HG03378 (cell line): ENCODE results near the gene FNTB.

ENCODE experiments used
- ATAC-seq: cut with Tn5 transposase; IDR thresholded peaks from one replicate; pipeline ENCODE4 v1.9.1; 2021; ENCODE audit warnings: mild to moderate bottlenecking, moderate library complexity; ENCODE audit not compliant: unreplicated experiment

The FNTB gene

DNA sequence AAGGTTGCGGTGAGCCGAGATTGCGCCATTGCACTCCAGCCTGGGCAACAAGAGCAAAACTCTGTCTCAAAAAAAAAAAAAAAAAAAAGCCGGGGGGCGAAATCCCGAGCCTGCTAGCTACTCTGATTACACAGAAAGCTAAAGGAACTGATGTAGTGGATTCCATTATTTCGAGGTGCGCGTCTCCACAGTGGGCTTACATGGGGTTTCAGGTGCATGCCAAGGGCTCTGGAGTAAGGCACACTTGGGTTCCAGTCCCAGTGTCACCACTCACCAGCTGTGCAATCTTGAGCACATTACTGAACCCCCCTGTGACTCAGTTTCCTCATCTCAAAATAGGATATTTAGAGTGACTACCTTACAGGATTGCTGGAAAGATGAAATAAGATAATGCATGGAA is 12.9 kb upstream of the FNTB start:
- ATAC-seq: no peak

GRCh38 chr14:64974563-64974962 is 12.1 kb upstream of the FNTB start:
- ATAC-seq: no peak

DNA sequence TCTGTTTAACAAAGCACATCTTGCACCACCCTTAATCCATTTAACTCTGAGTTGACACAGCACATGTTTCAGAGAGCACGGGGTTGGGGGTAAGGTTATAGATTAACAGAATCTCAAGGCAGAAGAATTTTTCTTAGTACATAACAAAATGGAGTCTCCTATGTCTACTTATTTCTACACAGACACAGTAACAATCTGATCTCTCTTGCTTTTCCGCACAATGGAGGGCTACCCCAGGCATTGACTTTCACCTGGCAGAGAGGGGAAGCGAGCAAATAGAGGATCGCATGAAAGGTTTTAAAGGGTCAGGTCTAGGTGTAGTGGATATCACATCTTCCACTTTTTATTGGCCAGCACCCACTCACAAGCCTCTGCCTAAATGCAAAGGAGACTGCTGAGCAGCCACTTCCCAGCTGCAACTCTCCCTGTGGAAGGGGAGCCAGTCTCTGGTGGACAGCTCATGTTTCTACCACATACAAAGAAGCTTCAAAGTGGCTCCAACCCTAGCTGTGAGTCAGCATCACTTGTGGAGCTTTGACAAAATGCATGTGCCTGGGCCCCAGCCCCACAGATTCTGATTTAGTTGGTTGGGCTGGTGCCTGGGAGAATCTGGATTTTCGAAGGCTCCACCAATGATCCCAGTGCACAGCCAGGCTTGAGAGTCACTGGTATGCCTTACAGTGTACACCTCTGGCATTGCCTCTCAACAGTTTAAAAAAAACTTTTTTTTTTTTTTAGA is 7.2 kb upstream of the FNTB start:
- ATAC-seq: no peak

DNA sequence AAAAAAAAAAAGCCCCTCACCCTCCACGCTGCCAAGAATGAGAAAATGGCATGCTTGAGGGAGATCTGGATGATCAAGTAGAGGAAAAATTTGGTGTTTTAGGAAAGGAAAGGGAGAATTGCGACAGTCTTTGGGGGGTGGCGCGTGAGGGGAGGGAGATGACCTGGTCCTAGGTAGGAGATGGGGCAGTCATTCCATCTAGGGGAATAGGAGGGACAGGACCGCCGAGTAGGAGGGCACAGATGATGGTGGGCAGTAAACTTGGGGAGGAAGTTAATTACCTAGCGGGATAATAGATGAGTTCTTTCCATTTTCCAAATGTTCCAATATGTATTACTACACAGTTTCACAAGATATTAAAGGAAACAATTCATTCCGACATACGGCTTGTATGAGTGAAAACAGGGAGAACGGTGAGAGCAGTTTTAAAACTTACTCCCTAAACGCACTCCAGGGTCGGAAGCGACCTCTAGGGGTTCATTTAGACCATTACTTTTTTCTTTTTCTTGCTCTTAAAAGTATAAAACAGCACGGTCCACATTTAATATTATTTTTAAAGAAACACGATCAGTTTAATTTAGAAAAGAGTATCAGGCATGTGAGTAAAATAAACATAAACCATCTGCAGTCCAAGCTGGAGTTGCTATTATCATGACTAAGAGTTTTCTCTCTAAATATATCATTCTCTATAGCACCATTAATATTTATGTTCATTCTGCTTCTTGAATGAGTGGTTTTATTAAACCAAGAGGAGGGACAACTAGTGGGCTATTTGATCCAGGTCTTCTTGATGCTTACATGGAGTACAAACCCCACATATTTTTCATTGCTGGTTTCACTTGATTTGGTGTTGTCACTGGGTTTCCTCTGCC is 3.0 kb upstream of the FNTB start:
- no peak for ATAC-seq

GRCh38 chr14:64987438-64987767 is 708 bp downstream of the FNTB start:
- ATAC-seq: peak; percentile 1

GRCh38 chr14:64990296-64990695 is 3.6 kb downstream of the FNTB start:
- ATAC-seq: no peak

DNA sequence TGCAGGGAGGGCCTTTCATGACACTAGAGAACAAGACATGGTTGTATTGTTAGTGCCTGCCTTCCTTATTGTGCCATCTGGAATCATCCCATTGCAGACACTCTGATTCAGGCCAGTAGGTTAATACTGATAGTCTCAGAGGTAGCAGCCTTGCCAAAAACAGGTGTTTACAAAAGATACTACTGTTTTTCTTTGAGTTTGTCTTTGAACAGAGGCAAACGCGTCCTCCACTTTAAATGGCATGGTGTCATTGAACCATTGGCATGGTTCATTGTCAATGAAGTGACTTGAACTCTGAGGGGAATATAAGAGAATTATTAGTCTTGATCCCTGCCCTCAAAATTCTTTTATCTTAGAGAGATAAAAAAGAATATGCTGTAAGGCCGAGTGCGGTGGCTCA is 4.2 kb downstream of the FNTB start:
- no peak for ATAC-seq

GRCh38 chr14:64992328-64992885 is 5.7 kb downstream of the FNTB start:
- ATAC-seq: no peak

- ATAC-seq: no peak
These were observed 6.7 kb downstream of the FNTB start for GRCh38 chr14:64993266-64993930.

DNA sequence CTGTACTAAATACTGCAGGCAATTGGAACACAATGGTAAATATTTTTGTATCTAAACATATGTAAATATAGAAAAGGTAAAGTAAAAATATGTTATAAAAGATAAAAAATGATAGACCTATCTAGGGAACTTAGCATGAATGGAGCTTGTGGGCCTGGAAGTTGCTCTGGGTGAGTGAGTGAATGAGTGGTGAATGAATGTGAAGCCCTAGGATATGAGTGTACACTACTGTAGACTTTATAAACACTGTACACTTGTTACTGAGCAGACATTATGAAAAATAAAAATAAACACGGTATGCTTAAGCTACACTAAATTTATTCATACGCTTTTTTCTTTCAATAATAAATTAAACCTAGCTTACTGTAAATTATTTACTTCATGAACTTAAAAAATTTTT is 7.8 kb downstream of the FNTB start:
- ATAC-seq: no peak

DNA sequence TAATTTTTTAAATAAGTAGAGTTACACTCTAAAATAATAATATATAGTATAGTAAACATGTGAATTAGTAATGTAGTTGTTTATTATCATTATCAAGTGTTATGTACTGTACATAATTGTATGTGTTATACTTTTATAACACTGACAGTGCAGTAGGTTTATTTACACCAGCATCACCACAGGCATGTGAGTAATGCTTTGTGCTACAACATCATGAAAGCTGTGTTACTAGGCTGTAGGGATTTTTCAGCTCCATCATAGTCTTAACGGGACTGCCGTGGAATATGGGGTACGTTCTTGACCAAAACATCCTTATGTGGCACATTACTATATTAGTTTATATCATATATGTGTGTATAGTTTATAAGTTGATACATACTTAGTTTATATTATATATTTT is 8.6 kb downstream of the FNTB start:
- ATAC-seq: no peak

DNA sequence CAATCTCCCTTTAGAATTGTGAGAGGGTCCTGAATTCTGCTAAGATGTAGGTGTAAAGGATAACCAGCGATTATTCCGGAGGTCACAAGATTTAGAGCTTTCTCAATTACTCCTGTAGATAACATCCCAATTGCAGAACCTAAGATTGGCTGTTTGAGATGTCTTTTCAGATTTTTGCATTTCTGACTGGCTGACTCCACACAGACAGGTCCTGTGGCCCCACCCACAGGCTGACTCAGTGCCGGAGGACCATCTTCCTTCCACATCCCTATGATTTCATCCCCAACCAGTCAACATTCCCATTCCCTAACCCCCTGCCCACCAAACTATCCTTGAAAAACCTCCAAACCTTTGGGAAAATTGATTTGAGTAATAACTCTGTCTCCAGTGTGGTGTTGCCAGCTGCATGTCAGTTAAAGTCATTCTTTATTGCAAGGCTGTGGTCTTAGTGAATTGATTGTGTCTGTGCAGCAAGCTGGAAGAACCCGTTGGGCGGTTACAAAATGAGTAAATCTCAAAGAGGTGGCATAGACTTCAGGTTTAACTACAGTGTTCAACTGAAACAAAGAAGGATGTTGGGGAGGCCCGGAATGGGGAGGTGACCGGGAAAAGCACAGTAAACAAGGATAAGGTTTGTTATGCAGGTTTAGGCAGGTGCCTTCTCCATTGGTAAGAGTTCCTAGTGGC is 10.6 kb downstream of the FNTB start:
- ATAC-seq: no peak

DNA sequence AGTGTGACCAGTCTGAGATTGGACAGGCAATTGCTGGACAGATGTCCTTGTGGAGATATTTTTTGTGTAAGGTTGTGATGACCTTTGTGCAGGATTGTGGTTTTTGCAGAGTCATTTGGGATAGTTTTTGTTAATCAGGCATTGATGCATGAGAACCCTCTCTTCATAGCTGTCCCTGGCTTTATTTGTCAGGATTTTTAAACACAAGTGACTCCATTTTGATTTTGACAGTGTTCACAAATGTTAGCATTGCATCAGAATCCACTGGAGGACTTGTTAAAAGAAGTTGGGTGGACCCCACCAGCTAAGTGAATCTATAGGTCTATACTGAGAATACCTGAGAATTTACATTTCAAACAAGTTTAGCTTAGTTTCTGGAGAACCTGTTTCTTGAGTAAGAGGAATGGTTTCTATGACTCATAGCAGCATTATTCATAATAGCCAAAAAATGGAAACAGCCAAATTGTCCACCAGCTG is 11.8 kb downstream of the FNTB start:
- no peak for ATAC-seq

DNA sequence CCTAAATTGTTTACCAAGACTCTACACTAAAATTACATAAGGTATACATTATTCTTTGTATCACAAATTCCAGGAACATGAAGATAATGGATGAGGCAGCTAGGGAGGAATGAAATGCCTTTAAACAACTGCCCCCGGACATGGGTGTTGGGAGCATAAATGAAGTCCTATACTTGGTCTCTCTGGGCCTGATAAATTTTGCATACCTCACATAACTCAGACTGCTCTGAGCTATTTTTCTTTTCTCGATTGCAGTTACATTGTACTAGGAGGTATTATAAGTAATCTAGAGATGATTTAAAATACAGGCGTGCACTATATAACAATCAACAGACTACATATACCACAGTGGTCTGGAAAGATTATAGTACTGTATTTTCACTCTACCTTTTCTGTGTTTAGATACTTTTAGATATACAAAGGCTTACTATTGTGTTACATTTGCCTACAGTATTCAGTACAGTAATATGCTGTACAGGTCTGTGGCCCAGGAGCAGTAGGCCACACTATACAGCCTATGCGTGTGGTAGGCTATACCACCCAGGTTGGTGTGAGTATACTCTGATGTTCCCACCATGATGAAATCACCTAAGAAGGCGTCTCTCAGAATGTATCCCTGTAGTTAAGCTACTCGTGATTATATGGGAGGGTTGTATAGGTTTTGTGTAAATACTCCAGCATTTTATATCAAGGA is 14.3 kb downstream of the FNTB start:
- no peak for ATAC-seq

- ATAC-seq: no peak
These were observed 15.0 kb downstream of the FNTB start for GRCh38 chr14:65001723-65002122.

GRCh38 chr14:65002586-65003210 is 16.0 kb downstream of the FNTB start:
- ATAC-seq: no peak

DNA sequence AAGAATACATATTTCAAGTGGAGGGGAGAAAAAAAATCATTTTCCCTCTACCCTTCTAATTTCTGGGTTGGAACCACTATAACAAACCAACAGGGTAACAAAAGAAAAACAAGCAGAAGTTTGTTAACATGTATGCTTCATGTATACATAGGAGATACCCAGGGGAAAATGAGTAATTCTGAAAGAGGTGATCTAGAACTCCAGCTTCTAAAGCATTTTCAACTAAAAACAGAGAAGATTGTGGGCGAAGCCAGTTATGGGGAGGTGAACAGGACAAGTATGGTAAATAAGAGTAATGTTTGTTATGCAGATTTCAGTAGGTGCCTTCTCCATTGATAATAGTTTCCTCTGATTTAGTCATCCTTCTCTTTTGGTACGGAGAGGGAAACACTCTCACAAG is 16.7 kb downstream of the FNTB start:
- ATAC-seq: peak; percentile 71

- ATAC-seq: no peak
These were observed 19.6 kb downstream of the FNTB start for GRCh38 chr14:65006261-65006721.

DNA sequence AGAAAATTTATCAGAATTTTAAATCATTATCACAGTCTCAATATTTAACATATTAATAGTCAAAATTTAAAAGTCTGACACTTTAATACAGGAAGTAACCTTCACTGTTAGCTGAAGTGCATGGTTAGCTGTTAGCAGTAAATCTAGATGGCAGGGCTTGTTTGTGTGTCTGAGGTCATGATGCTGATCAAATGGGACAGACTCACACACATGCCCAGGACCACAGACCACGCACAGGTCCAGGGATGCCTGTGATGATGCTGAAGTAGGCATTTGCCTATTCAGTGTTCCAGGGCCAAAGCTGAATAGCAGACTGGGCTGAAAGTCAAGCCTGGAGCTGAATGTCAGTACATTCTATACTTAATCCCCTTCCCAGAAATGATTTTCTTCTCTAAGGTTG is 20.5 kb downstream of the FNTB start:
- ATAC-seq: no peak
